SK-N-SH (cell line): Measurements from ENCODE around the gene AGAP1. TPM values are rescaled to one million over a fixed set of nuclear protein-coding genes. Genes with fewer than 3 reads are reported as not detected.
A peak's percentile ranks its signal among the peaks of the same experiment; 100 is the strongest.

ENCODE experiments used
- CTCF ChIA-PET: fragments of 300-600, 350-600 bp; formaldehyde crosslinking; extraction: SDS; loops from one replicate; lab custom pipeline; 2021; lab: Yijun Ruan, JAX
- POLR2A ChIA-PET: fragments of 350-600 bp; sonication (Branson Sonifier 250); formaldehyde crosslinking; extraction: SDS; loops from one replicate; lab custom pipeline; 2020; ENCODE audit warnings: antibody characterized with exemption, inconsistent platforms; lab: Yijun Ruan, JAX
- DNase-seq: peaks from one replicate; pipeline ENCODE4 v3.0.0; 2012
- H2AFZ ChIP-seq: fragments of 200-600 bp; sonication (generic); 2 replicates; pipeline ENCODE4 v1.8.1; 2016; ENCODE audit warnings: antibody characterized with exemption, mild to moderate bottlenecking, low read depth
- H3F3A ChIP-seq: fragments of 200-600 bp; sonication (generic); replicated peaks from 2 replicates; pipeline ENCODE3; 2016; ENCODE audit warnings: antibody characterized with exemption, mild to moderate bottlenecking; ENCODE audit not compliant: insufficient read depth
- H3K27ac ChIP-seq, 2 experiments: fragments of 200-500 bp in 1 of 2; fragments of 200-600 bp in 1 of 2; sonication (Bioruptor generic) in 1 of 2; sonication (generic), shearing (Covaris generic) in 1 of 2; 2 replicates each; pipeline versions ENCODE4 v1.5.1 to v1.6.1; 2014 to 2016; ENCODE audit warnings: low read depth in 2 of 2, inconsistent platforms in 1 of 2, low read length in 1 of 2, mild to moderate bottlenecking in 1 of 2, mixed read lengths in 1 of 2
- H3K27me3 ChIP-seq: fragments of 200-600 bp; sonication (generic), shearing (Covaris generic); 2 replicates; pipeline ENCODE4 v1.6.1; 2016; ENCODE audit warnings: mixed run types; ENCODE audit not compliant: insufficient read depth
- H3K36me3 ChIP-seq, 2 experiments: fragments of 200-500 bp in 1 of 2; fragments of 200-600 bp in 1 of 2; sonication (Bioruptor generic) in 1 of 2; sonication (generic) in 1 of 2; replicated peaks in 1 of 2; 2 replicates each; pipeline versions ENCODE3 to v1.5.1; 2014 to 2016; ENCODE audit warnings: low read length in 1 of 2, mild to moderate bottlenecking in 1 of 2; ENCODE audit not compliant: insufficient read depth in 2 of 2, control insufficient read depth in 1 of 2
- H3K4me1 ChIP-seq, 2 experiments: fragments of 200-500 bp in 1 of 2; fragments of 200-600 bp in 1 of 2; sonication (Bioruptor generic) in 1 of 2; sonication (generic), shearing (Covaris generic) in 1 of 2; 2 replicates each; pipeline versions ENCODE4 v1.5.1 to v1.6.1; 2014 to 2016; ENCODE audit warnings: low read depth in 1 of 2, low read length in 1 of 2, mixed run types in 1 of 2; ENCODE audit not compliant: insufficient read depth in 2 of 2, control insufficient read depth in 1 of 2
- H3K4me2 ChIP-seq: fragments of 200-600 bp; sonication (generic), shearing (Covaris generic); 2 replicates; pipeline ENCODE4 v1.6.1; 2017; ENCODE audit warnings: mixed run types
- H3K4me3 ChIP-seq, 2 experiments: fragments of 200-500 bp in 1 of 2; fragments of 200-600 bp in 1 of 2; sonication (Bioruptor generic) in 1 of 2; sonication (generic), shearing (Covaris generic) in 1 of 2; 2 replicates each; pipeline versions ENCODE4 v1.5.1 to v1.8.1; 2014 to 2016; ENCODE audit warnings: low read depth in 2 of 2, inconsistent platforms in 1 of 2, low read length in 1 of 2, mild to moderate bottlenecking in 1 of 2, mixed read lengths in 1 of 2, moderate library complexity in 1 of 2
- H3K79me2 ChIP-seq: fragments of 200-600 bp; sonication (generic); 2 replicates; pipeline ENCODE4 v1.8.1; 2017; ENCODE audit warnings: mild to moderate bottlenecking; ENCODE audit not compliant: insufficient read depth
- H3K9ac ChIP-seq: fragments of 200-600 bp; sonication (generic); 2 replicates; pipeline ENCODE4 v1.6.1; 2017; ENCODE audit warnings: mixed run types
- H3K9me2 ChIP-seq: fragments of 200-600 bp; sonication (generic); 2 replicates; pipeline ENCODE4 v1.6.1; 2017; ENCODE audit warnings: mixed run types
- H3K9me3 ChIP-seq: fragments of 200-600 bp; sonication (generic); 2 replicates; pipeline ENCODE4 v1.6.1; 2017; ENCODE audit warnings: mixed run types, mild to moderate bottlenecking, moderate library complexity
- H4K20me1 ChIP-seq: fragments of 200-600 bp; sonication (generic); 2 replicates; pipeline ENCODE4 v1.6.1; 2017; ENCODE audit warnings: mild to moderate bottlenecking, mixed run types; ENCODE audit not compliant: insufficient read depth
- EP300 ChIP-seq, 2 experiments: IDR thresholded peaks; 2 replicates each; pipeline versions ENCODE4 v1.4.0 to v1.6.1; 2012; ENCODE audit warnings: borderline replicate concordance in 1 of 2, low read depth in 1 of 2, low read length in 1 of 2
- EZH2phosphoT487 ChIP-seq: fragments of 200-600 bp; sonication (generic); IDR thresholded peaks from 2 replicates; pipeline ENCODE4 v1.6.1; 2017; ENCODE audit warnings: low read depth, mixed run types, mild to moderate bottlenecking, antibody characterized with exemption, moderate library complexity, borderline replicate concordance
- GABPA ChIP-seq: IDR thresholded peaks from 2 replicates; pipeline ENCODE4 v1.4.0; 2012; ENCODE audit warnings: low read depth, mild to moderate bottlenecking
- NFIC ChIP-seq: IDR thresholded peaks from 2 replicates; pipeline ENCODE4 v1.4.0; 2012; ENCODE audit warnings: borderline replicate concordance
- POLR2AphosphoS5 ChIP-seq: IDR thresholded peaks from 2 replicates; pipeline ENCODE4 v1.6.1; 2012; ENCODE audit warnings: low read depth, low read length
- RXRA ChIP-seq: IDR thresholded peaks from 2 replicates; pipeline ENCODE4 v1.4.0; 2012; ENCODE audit warnings: low read depth, mild to moderate bottlenecking, borderline replicate concordance
- SMC3 ChIP-seq: IDR thresholded peaks from 2 replicates; pipeline ENCODE4 v1.6.1; 2012; ENCODE audit warnings: low read depth, low read length, improper control_type of control experiment
- TCF12 ChIP-seq: IDR thresholded peaks from 2 replicates; pipeline ENCODE4 v1.4.0; 2012
- WGBS: methylation state at CpG from one replicate; pipeline ENCODE4 v1.1.6; 2017; ENCODE audit warnings: low lambda C conversion rate; 5-methylcytosine and 5-hydroxymethylcytosine counted together
- polyA plus RNA-seq, 3 experiments: library from polyadenylated mRNA; depleted of rRNA; stranded (reverse); fragments of >200 nt; gene quantifications; 2 replicates each; pipeline ENCODE4 v1.2.3, GENCODE V29; 2012
- TF ChIP-seq, protein P1 (sequence below): IDR thresholded peaks from 2 replicates; pipeline ENCODE4 v1.4.0; 2012; ENCODE audit warnings: low read depth, borderline replicate concordance
- TF ChIP-seq, protein P2 (sequence below): IDR thresholded peaks from 2 replicates; pipeline ENCODE4 v1.4.0; 2012; ENCODE audit warnings: low read depth
- TF ChIP-seq, protein P3 (sequence below): IDR thresholded peaks from 2 replicates; pipeline ENCODE4; 2012
- TF ChIP-seq, protein P4 (sequence below): fragments of 200-600 bp; sonication (generic); IDR thresholded peaks from 2 replicates; pipeline ENCODE4 v1.6.1; 2017; ENCODE audit warnings: antibody characterized with exemption, mild to moderate bottlenecking, moderate library complexity

The AGAP1 gene
- polyA plus RNA-seq, 1 of the 3 experiments (the other 2 are of a cell fraction): 8.8 TPM

DNA sequence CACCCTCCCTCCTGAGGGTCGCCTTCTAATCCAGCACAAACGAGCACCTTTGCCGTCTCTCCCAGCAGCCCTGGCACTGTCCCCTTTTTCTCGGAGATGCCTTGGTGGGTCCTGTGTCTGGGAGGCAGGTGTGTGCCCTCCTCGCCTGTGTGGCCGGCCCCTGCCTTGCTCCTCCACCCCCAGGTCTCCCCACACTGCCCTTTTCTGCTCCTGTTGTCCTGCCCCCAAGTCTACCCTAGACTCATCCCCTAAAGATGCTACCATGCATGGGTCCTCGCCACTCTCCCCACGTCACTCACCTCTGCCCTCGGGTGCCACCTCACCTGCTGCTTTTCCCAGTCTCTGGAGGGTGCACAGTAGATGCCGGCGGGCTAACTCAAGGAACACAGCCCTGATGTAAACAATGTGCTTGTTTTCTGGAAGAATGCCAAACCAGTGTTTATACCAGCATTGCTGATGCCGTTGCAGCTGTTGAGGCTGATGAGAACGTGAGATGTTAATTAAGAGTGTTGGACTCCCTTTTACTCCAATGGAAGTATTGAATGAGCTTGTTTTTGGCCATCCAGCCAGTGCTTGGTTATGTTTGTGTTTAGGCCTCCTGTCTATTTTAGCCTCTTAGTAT, 223.1 kb downstream of the AGAP1 start:
- CTCF ChIA-PET: interaction anchor here (1.2 to 2.7 kb wide), 3 partner anchors 29 to 122 kb away, joined by 5 to 12 read pairs (median 6); no protein-coding TSS in a partner anchor
- TF ChIP-seq POLR2AphosphoS5 (no peak), TCF12 (no peak), EZH2phosphoT487 (no peak), SMC3 (no peak), NFIC (no peak)
- TF ChIP-seq, protein P1, sequence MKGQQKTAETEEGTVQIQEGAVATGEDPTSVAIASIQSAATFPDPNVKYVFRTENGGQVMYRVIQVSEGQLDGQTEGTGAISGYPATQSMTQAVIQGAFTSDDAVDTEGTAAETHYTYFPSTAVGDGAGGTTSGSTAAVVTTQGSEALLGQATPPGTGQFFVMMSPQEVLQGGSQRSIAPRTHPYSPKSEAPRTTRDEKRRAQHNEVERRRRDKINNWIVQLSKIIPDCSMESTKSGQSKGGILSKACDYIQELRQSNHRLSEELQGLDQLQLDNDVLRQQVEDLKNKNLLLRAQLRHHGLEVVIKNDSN: no peak
- TF ChIP-seq, protein P2, sequence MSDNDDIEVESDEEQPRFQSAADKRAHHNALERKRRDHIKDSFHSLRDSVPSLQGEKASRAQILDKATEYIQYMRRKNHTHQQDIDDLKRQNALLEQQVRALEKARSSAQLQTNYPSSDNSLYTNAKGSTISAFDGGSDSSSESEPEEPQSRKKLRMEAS: no peak
- DNase-seq: peak; percentile 59
- Histone ChIP-seq H3K4me1 (peaks cover 0 to 38% of the 10 kb centered on the region in 2 experiments; a peak in 2 of 4 replicates), H3K27ac (no peak overlapping the region), H4K20me1 (no peaks in the 10 kb centered on the region), H3K9me2 (no peaks in the 10 kb centered on the region), H3K79me2 (no peaks in the 10 kb centered on the region), H3K9ac (no peak overlapping the region), H3F3A (no peaks in the 10 kb centered on the region), H3K9me3 (no peaks in the 10 kb centered on the region), H3K4me3 (no peak overlapping the region), H3K36me3 (peaks cover 0 to 3% of the 10 kb centered on the region in 2 experiments), H3K27me3 (no peaks in the 10 kb centered on the region), H3K4me2 (no peak overlapping the region), H2AFZ (no peak overlapping the region)
- WGBS: 90% methylated on average over 13 of the region's 13 CpGs
- POLR2A ChIA-PET: no interaction called here

DNA sequence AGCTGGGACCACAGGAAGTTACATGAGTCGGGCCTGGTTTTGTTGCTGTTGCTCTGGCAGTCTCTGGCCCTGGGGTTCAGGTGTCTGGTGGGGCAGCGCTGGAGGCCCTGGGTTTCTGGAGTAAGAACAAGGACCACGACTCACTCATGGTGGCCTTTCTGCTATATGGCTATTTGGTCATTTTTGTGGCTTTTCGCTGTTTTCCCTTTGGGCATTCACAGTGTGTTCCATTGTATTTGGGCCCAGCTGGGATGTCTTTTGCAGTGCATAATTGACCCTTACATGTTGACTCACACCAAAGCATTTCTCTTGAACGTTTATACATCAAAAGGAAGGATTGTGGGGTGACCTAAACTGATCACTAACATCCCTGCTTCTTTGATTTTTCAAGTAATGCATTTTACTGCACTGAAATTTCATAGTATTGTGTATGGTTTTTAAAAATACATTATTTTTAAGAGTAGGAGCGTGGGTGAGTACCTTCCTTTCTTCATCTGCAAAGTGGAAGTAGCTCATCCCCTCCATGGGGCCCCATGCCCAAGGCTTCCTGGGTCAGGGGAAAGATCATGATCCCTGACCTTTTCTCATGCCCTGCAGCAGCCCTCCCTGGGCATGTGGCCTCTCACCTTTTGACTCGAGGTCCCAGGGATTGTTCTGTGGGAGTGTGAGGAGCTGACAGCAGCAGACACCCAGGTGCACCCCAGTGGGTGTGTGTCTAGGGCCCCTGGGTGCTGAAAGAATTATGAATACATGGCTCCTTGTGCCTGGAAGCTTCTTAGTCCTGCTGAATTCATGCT, 225.5 kb downstream of the AGAP1 start:
- H3K9me2 ChIP-seq: no peaks in the 10 kb centered on the region
- peaks cover 0 to 3% of the 10 kb centered on the region in 2 experiments for H3K36me3 ChIP-seq
- DNase-seq: no peak
- no peak overlapping the region for H3K4me3 ChIP-seq
- H3F3A ChIP-seq: no peaks in the 10 kb centered on the region
- WGBS: 84% methylated on average over 7 of the region's 7 CpGs
- peaks cover 0 to 44% of the 10 kb centered on the region in 2 experiments; a peak in 2 of 4 replicates for H3K4me1 ChIP-seq
- TF ChIP-seq, protein P1: no peak
- TF ChIP-seq GABPA (no peak), RXRA (no peak), EP300 (IDR thresholded peaks at IDR 0.05; ENCODE audit: borderline replicate concordance in 1 of 2, low read depth in 1 of 2, low read length in 1 of 2) (no peak)
- TF ChIP-seq, protein P3, sequence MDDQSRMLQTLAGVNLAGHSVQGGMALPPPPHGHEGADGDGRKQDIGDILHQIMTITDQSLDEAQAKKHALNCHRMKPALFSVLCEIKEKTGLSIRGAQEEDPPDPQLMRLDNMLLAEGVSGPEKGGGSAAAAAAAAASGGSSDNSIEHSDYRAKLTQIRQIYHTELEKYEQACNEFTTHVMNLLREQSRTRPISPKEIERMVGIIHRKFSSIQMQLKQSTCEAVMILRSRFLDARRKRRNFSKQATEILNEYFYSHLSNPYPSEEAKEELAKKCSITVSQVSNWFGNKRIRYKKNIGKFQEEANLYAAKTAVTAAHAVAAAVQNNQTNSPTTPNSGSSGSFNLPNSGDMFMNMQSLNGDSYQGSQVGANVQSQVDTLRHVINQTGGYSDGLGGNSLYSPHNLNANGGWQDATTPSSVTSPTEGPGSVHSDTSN: no peak
- TF ChIP-seq, protein P4, sequence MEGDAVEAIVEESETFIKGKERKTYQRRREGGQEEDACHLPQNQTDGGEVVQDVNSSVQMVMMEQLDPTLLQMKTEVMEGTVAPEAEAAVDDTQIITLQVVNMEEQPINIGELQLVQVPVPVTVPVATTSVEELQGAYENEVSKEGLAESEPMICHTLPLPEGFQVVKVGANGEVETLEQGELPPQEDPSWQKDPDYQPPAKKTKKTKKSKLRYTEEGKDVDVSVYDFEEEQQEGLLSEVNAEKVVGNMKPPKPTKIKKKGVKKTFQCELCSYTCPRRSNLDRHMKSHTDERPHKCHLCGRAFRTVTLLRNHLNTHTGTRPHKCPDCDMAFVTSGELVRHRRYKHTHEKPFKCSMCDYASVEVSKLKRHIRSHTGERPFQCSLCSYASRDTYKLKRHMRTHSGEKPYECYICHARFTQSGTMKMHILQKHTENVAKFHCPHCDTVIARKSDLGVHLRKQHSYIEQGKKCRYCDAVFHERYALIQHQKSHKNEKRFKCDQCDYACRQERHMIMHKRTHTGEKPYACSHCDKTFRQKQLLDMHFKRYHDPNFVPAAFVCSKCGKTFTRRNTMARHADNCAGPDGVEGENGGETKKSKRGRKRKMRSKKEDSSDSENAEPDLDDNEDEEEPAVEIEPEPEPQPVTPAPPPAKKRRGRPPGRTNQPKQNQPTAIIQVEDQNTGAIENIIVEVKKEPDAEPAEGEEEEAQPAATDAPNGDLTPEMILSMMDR: no peak
- ChIA-PET CTCF (interaction anchor here (1.7 kb wide), 1 partner anchor 124 kb away, joined by 3 read pairs; no protein-coding TSS in a partner anchor), POLR2A (no interaction called here)
- H3K9me3 ChIP-seq: no peaks in the 10 kb centered on the region
- no peaks in the 10 kb centered on the region for H3K27me3 ChIP-seq
- no peaks in the 10 kb centered on the region for H3K79me2 ChIP-seq
- no peaks in the 10 kb centered on the region for H4K20me1 ChIP-seq
- H2AFZ ChIP-seq: no peak overlapping the region
- H3K9ac ChIP-seq: no peak overlapping the region
- no peak overlapping the region for H3K27ac ChIP-seq
- H3K4me2 ChIP-seq: no peak overlapping the region
